HG02763 (cell line): ENCODE results near the gene CRB2.
"Not testable (repeated sequence)": the region's sequence is repeated elsewhere in the genome, so short reads cannot be mapped to it uniquely, and the experiment has no call there.

Source experiments
- ATAC-seq: cut with Tn5 transposase; IDR thresholded peaks from one replicate; pipeline ENCODE4 v1.9.1; 2021; ENCODE audit warnings: mild to moderate bottlenecking, moderate library complexity; ENCODE audit not compliant: unreplicated experiment

Gene CRB2

GRCh38 chr9:123327697-123328100 is 28.3 kb upstream of the CRB2 start:
- ATAC-seq, result no peak

- ATAC-seq, result no peak
Measured at GRCh38 chr9:123329329-123329955, 26.6 kb upstream of the CRB2 start.

- ATAC-seq, result no peak
Measured at GRCh38 chr9:123331346-123332060, 24.5 kb upstream of the CRB2 start.

- ATAC-seq, result not testable (repeated sequence)
Measured at GRCh38 chr9:123333058-123333669, 22.8 kb upstream of the CRB2 start.

GRCh38 chr9:123334639-123335038 is 21.4 kb upstream of the CRB2 start:
- no peak for ATAC-seq

- no peak for ATAC-seq
Measured at GRCh38 chr9:123335193-123335985, 20.6 kb upstream of the CRB2 start.

- ATAC-seq, result no peak
Measured at GRCh38 chr9:123335986-123336329, 20.0 kb upstream of the CRB2 start.

GRCh38 chr9:123336449-123336848 is 19.5 kb upstream of the CRB2 start:
- no peak for ATAC-seq

- ATAC-seq, result no peak
Measured at GRCh38 chr9:123336959-123337358, 19.0 kb upstream of the CRB2 start.

- no peak for ATAC-seq
Measured at GRCh38 chr9:123337971-123338370, 18.0 kb upstream of the CRB2 start.

GRCh38 chr9:123338710-123339665 is 17.0 kb upstream of the CRB2 start:
- ATAC-seq, result peak; percentile 76

GRCh38 chr9:123339666-123340510 is 16.1 kb upstream of the CRB2 start:
- ATAC-seq, result peak; percentile 36

- no peak for ATAC-seq
Measured at GRCh38 chr9:123341816-123342215, 14.2 kb upstream of the CRB2 start.

GRCh38 chr9:123342247-123342646 is 13.8 kb upstream of the CRB2 start:
- no peak for ATAC-seq

- ATAC-seq, result no peak
Measured at GRCh38 chr9:123343443-123344191, 12.4 kb upstream of the CRB2 start.

GRCh38 chr9:123344192-123344949 is 11.6 kb upstream of the CRB2 start:
- no peak for ATAC-seq

GRCh38 chr9:123345567-123345955 is 10.4 kb upstream of the CRB2 start:
- no peak for ATAC-seq

- no peak for ATAC-seq
Measured at GRCh38 chr9:123346026-123346425, 10.0 kb upstream of the CRB2 start.
